Choroid plexus epithelial cell (primary cell): ENCODE measurements around the gene MME.

Experiments
- DNase-seq: peaks from one replicate; pipeline ENCODE4 v3.0.0-alpha.2; 2010; ENCODE audit warnings: low read depth
- H3K4me3 ChIP-seq: 2 replicates; pipeline ENCODE4 v1.5.1; 2011; ENCODE audit warnings: low read depth, mild to moderate bottlenecking, control low read depth, low read length, moderate library complexity
- CTCF ChIP-seq: conservative IDR thresholded peaks from 2 replicates; pipeline ENCODE4 v1.5.1; 2011; ENCODE audit warnings: low read depth, mild to moderate bottlenecking, control low read depth, inconsistent platforms, low read length, moderate library complexity

The MME gene

GRCh38 chr3:155227141-155227540 is 147.0 kb downstream of the MME start:
- TF ChIP-seq CTCF = no peak
- no peak for DNase-seq
- no peak overlapping the region for H3K4me3 ChIP-seq

- no peak for TF ChIP-seq CTCF
Measured at GRCh38 chr3:155228676-155229075, 148.6 kb downstream of the MME start.

GRCh38 chr3:155229086-155229485 is 149.0 kb downstream of the MME start:
- TF ChIP-seq CTCF = no peak
- DNase-seq = no peak
- H3K4me3 ChIP-seq = no peak overlapping the region

More at GRCh38 chr3:155228676-155229075, 148.6 kb downstream of the MME start:
- H3K4me3 ChIP-seq = no peak overlapping the region
- DNase-seq = no peak

GRCh38 chr3:155230382-155230781 is 150.3 kb downstream of the MME start:
- TF ChIP-seq CTCF = no peak
- no peak overlapping the region for H3K4me3 ChIP-seq
- peak; percentile 93 for DNase-seq

GRCh38 chr3:155231792-155232191 is 151.7 kb downstream of the MME start:
- no peak for TF ChIP-seq CTCF
- no peak for DNase-seq

GRCh38 chr3:155232605-155233004 is 152.5 kb downstream of the MME start:
- no peak for TF ChIP-seq CTCF
- peak; percentile 88 for DNase-seq
- H3K4me3 ChIP-seq = no peak overlapping the region

More at GRCh38 chr3:155231792-155232191, 151.7 kb downstream of the MME start:
- no peak overlapping the region for H3K4me3 ChIP-seq

- no peak for TF ChIP-seq CTCF
- peak; percentile 76 for DNase-seq
- H3K4me3 ChIP-seq = no peak overlapping the region
Measured at GRCh38 chr3:155233213-155233612, 153.1 kb downstream of the MME start.
